ENCODE measurements around the gene DHX16. TPM values are rescaled to one million over a fixed set of nuclear protein-coding genes. Genes with fewer than 3 reads are reported as not detected.

The DHX16 gene
- 27.4 and 29.4 TPM in 2 replicates for total RNA-seq (2021; fragmentation: NEBNext Ultra II Directional; extraction: Animal tissue kit (Norgen Biotek cat#: 25700))
- 44.4 and 53.8 TPM in 2 replicates for polyA plus RNA-seq (2011; rRNA removed)
- 43.4 TPM for polyA plus RNA-seq (2011; cell fraction: cytosol; rRNA removed)
- 70.6 TPM for polyA plus RNA-seq (2011; cell fraction: nucleus; rRNA removed)
- 29.1 to 38.2 TPM (median 35.0 TPM) in 4 replicates for polyA plus RNA-seq (2012, experiment 1 of 2)
- 18.5 TPM for polyA plus RNA-seq (2012, experiment 2 of 2)
- 18.6 TPM for polyA plus RNA-seq (2013, experiment 1 of 2)
- polyA plus RNA-seq (2013, experiment 2 of 2) = 17.8 TPM
- 46.2 and 54.8 TPM in 2 replicates for polyA minus RNA-seq (2011; rRNA and poly(A)+ RNA removed)
- polyA minus RNA-seq (2011; cell fraction: cytosol; rRNA and poly(A)+ RNA removed) = 17.8 TPM
- 20.5 TPM for polyA minus RNA-seq (2011; cell fraction: nucleus; rRNA and poly(A)+ RNA removed)
- long read RNA-seq, experiment 1, partial matches to known transcripts = 23 of 24 reads
- long read RNA-seq, experiment 1, other reads (novel, unspliced or antisense) = 1 of 24 reads
- long read RNA-seq, experiment 2, partial matches to known transcripts = 5 of 6 reads
- long read RNA-seq, experiment 2, other reads (novel, unspliced or antisense) = 1 of 6 reads

DNA sequence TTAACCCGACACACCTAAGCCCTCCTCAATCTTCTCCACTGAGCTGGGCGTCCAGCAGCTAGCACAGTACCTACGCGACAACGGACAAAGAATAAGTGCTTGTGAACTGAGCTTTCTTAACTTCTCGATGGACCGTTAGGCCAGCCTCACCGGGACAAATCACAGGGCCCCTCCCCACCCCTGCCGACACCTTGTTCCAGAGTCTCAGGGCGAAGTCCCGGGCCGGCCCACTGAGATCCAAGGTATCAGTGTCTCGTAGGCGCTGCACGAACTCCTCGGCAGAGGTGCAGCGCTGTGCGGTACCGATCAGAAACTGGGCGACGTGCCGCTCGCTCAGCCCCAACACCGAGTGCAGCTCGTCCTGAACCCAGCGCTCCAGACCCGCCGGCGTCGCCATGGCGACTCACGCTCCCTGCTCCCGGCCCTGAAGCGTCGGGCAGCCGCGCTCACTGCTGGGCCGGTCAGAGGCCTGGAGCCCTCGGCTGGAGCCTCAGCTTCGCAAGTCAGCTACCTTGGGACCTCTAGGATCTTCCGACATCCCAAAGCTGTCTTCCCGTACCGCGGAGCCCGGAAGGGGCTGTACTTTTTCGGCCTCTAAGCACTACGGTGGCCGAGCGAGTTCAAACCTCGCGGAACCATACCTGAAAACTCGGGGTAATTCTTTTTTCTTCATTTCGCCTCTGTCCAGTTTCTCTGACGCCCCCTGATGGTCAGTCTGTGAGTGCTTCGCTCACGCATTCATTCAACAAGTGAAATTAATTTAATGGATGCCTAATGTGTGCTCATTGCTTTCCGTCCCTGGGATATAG lies at the start of gene DHX16:
TSS of gene DHX16 (minus strand) at position 562 of the 809 bp plus-strand sequence. CDS start at position 397, 165 bp downstream.
- H3K4me3 ChIP-seq (ENCODE audit: extremely low read depth in 1 of 4, insufficient read depth in 2 of 4, low read depth in 3 of 4, low read length in 4 of 4) = peak within 1 kb of the TSS; percentile 76 to 99 (median 90)
- WGBS, 2 experiments (ENCODE audit: extremely low coverage in 1 of 2, insufficient coverage in 1 of 2, insufficient read length in 1 of 2, insufficient replicate concordance in 2 of 2, low coverage in 1 of 2, low lambda C conversion rate in 2 of 2, missing lambda C conversion rate in 1 of 2) = 3% methylated on average over 39 of the region's 57 CpGs; no CpG with 5 or more reads in 1 of the 2 experiments
- TF ChIP-seq, protein P1, sequence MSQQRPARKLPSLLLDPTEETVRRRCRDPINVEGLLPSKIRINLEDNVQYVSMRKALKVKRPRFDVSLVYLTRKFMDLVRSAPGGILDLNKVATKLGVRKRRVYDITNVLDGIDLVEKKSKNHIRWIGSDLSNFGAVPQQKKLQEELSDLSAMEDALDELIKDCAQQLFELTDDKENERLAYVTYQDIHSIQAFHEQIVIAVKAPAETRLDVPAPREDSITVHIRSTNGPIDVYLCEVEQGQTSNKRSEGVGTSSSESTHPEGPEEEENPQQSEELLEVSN (IDR thresholded peaks at IDR 0.05) = no peak
- TF ChIP-seq RBBP5 (IDR thresholded peaks at IDR 0.05; ENCODE audit: borderline replicate concordance, low read depth, low read length) = peak; percentile 70; the same call in 1 of the 2 replicates
- TF ChIP-seq CBX5 (IDR thresholded peaks at IDR 0.05; ENCODE audit: low read depth, low read length) = no peak
- TF ChIP-seq EGR1 (IDR thresholded peaks at IDR 0.05; ENCODE audit: borderline replicate concordance, low read depth, low read length) = peak; percentile 12; the same call in 1 of the 2 replicates
- peak; percentile 54 for TF ChIP-seq TAF7 (optimal IDR thresholded peaks at IDR 0.05; ENCODE audit: borderline replicate concordance, low read depth, low read length)
- peak; percentile 13; the same call in 1 of the 2 replicates for TF ChIP-seq JUND (IDR thresholded peaks at IDR 0.05; ENCODE audit: low read length)

More for the DNA sequence above, at the start of gene DHX16:
- Histone ChIP-seq H2AFZ (ENCODE audit: low read length) (0 out of 2 replicates have a peak within 1 kb of the TSS, but pooled peaks have one; percentile 47), H3K4ac (replicated peaks; ENCODE audit: insufficient read length, low read depth, low read length) (no peak within 1 kb of the TSS), H4K5ac (ENCODE audit: insufficient read length, low read depth, low read length) (peak within 1 kb of the TSS; percentile 44), H3K79me1 (ENCODE audit: low read depth, low read length) (no peaks in the 10 kb centered on the region), H4K8ac (ENCODE audit: extremely low read depth, insufficient read depth, low read length) (peak within 1 kb of the TSS; percentile 81), H3K18ac (ENCODE audit: extremely low read depth, low read length) (peak within 1 kb of the TSS; percentile 60), H3K23me2 (ENCODE audit: low read depth, low read length) (peaks cover 6% of the 10 kb centered on the region), H3K79me2 (ENCODE audit: control insufficient read depth in 1 of 2, insufficient read depth in 2 of 2, low read length in 2 of 2) (peaks cover 0 to 4% of the 10 kb centered on the region in 2 experiments; a peak in 2 of 4 replicates), H2BK12ac (ENCODE audit: low read depth, low read length) (no peak within 1 kb of the TSS), H2BK120ac (replicated peaks; ENCODE audit: low read depth, low read length) (no peak within 1 kb of the TSS), H3K27ac (ENCODE audit: low read depth, low read length) (no peak within 1 kb of the TSS), H3K56ac (replicated peaks; ENCODE audit: insufficient read length, low read depth, low read length) (peak within 1 kb of the TSS; percentile 83), H4K20me1 (replicated peaks in 1 of 2; ENCODE audit: control insufficient read depth in 1 of 2, insufficient read depth in 2 of 2, low read length in 2 of 2) (peaks cover 0 to 2% of the 10 kb centered on the region in 2 experiments), H3K23ac (ENCODE audit: insufficient read length) (no peak within 1 kb of the TSS), H3K36me3 (ENCODE audit: control insufficient read depth in 2 of 4, insufficient read depth in 4 of 4, low read length in 3 of 4) (peaks cover 4 to 11% (median 8%) of the 10 kb centered on the region in 4 experiments; a peak in 5 of 8 replicates), H2BK20ac (ENCODE audit: low read length) (no peak within 1 kb of the TSS), H4K91ac (replicated peaks; ENCODE audit: insufficient read length, low read length) (no peak within 1 kb of the TSS), H3K14ac (ENCODE audit: insufficient read length) (no peak within 1 kb of the TSS), H2BK15ac (ENCODE audit: low read length) (0 out of 2 replicates have a peak within 1 kb of the TSS, but pooled peaks have one; percentile 29), H3K9me3 (ENCODE audit: insufficient read depth in 2 of 2, low read depth in 1 of 2, low read length in 1 of 2) (no peaks in the 10 kb centered on the region), H3K27me3 (replicated peaks in 1 of 4; ENCODE audit: control insufficient read depth in 3 of 4, extremely low read depth in 1 of 4, insufficient read depth in 3 of 4, low read length in 3 of 4) (no peaks in the 10 kb centered on the region), H2BK5ac (ENCODE audit: low read depth, low read length) (peak within 1 kb of the TSS; percentile 71; the same call in 1 of the 2 replicates), H3K9ac (replicated peaks in 1 of 4; ENCODE audit: extremely low read depth in 1 of 4, low read depth in 3 of 4, low read length in 3 of 4) (peak within 1 kb of the TSS; percentile 62 to 91 (median 78)), H2AK5ac (ENCODE audit: low read depth, low read length) (no peak within 1 kb of the TSS), H3K4me1 (replicated peaks in 1 of 4; ENCODE audit: control insufficient read depth in 3 of 4, insufficient read depth in 4 of 4, low read length in 3 of 4) (no peaks in the 10 kb centered on the region; a peak in 1 of 7 replicates), H3K4me2 (ENCODE audit: insufficient read depth in 1 of 2, low read depth in 2 of 2, low read length in 2 of 2) (peak within 1 kb of the TSS; percentile 82 to 84)
- POLR2A ChIA-PET (ENCODE audit: partially characterized antibody) = interaction anchor here (0.6 to 18.7 kb wide), 18 partner anchors 8 to 106 kb away, joined by 3 to 388 read pairs (median 3); partner anchors contain the start of genes ABCF1, MDC1, MRPS18B and NRM
- FAIRE-seq (peak; percentile 65), DNase-seq (ENCODE audit: low read depth in 1 of 2, low spot score in 2 of 2) (peak; percentile 88 to 94)
- CTCF ChIA-PET (ENCODE audit: partially characterized antibody) = interaction anchor here (0.5 to 3.0 kb wide), 33 partner anchors 8 to 1049 kb away, joined by 3 to 14 read pairs (median 4); partner anchors contain the start of genes C6orf136 and MDC1

All from H1 (cell line).